SHP77 (cell line): ENCODE measurements around the gene SRGAP2C.
"Not testable (repeated sequence)": the region's sequence is repeated elsewhere in the genome, so short reads cannot be mapped to it uniquely, and the experiment has no call there.

Experiments
- DNase-seq, 2 experiments: peaks; one replicate each; lab custom pipeline; 2025; lab: John Stamatoyannopoulos, UW

The SRGAP2C gene

DNA sequence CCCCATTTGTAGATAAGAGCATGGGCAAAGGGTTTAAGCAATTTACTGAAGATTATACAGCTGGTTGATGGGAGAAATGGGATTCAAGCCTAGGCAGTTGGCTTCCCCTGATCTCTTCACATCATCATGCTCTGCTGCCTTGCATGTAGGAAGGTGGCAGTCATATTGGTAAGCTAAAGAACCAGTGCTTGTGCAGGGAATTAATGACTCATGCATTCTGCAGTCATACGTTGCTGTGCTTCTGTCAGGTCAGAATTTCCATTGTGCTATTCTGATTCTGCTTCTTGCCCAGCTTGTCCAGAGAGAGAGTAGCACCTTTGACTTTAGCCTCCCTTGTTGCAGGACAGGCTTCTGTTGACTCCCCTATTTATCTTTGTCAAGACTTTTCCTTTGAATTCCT lies 153.2 kb downstream of the SRGAP2C start:
- not testable (repeated sequence) for DNase-seq

DNA sequence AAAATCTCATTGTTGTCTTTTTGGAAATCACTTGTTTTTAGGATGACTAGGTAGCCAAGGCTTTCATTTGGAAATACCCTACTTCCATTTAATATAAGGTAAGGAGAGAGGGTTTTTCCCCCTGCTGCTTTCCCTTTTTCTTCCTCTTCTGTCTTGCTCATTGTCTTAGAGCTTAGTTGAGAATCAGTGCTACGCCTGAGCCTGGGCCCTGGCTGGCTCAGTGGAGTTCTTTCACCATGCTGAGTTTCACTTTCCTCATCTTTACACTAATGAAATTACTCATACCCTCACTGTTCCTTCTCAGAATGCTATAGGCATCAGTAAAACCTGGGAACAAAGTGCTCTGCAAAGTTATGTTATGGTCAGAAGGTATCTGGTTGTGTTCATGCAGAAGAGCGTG lies 154.8 kb downstream of the SRGAP2C start:
- not testable (repeated sequence) for DNase-seq

DNA sequence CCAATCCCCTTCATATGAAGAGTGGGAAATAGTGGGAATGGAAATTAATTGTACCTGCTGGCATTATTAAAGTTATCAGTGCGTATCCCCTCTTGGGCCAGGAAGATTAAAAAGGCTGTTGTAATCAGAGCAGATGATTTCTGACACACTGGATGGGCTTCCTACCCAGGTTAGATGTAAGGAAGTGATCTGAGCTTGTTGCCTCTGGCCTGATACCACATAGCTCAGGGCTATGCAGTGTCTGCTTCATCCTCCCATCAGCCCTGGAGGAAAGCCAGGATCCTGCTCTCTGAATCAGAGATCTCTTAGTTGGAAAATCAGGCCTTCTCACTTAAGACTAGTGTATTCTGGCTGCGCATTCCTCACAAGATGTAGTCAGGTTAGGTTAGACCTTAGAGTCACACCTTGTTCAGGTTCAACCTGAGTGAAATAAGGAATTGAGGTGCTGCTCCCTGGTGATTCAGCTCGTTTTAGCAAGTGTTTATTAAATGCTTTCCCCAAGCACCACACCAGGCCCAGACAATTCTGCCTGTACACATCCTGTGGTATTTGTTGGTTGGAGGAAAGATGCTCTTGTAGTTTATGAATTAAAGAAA lies 158.6 kb downstream of the SRGAP2C start:
- DNase-seq: not testable (repeated sequence)

DNA sequence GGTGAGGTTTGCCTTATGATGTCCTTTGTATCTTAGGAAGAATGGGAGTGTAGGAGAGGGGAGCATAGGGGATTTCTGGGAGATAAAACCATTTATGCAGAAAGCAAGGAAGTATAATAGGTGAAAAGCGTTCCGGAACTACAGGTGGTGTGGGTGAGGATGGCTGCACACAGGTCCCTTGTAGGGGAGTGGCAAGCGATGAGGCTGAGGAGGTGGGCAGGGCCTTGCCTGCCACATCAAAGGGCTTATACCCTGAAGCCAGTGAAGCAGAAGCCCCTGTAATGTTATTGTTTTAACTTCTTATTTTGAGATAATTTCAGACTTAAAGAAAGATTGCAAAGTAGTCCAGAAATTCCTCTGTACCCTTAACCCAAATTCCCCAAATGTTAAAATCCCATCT lies 159.6 kb downstream of the SRGAP2C start:
- not testable (repeated sequence) for DNase-seq

DNA sequence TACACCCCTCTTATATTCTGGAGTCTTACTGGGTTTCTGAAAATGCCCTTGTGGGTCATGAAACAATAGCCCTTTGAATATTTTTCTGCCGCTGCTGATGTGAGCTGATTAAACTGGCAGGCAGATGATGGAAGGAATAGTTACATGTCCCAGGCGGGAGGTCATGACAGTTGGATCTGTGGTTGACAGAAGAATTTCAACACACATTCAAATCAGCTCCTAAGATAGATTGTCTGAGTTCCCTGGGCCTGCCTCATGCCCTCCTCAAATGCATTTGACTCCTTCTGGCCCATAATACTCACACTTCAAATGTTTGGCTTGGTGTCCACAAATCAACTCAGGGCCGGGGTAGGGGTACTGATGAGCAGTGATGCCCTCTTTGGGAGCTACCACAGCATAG lies 161.9 kb downstream of the SRGAP2C start:
- not testable (repeated sequence) for DNase-seq

DNA sequence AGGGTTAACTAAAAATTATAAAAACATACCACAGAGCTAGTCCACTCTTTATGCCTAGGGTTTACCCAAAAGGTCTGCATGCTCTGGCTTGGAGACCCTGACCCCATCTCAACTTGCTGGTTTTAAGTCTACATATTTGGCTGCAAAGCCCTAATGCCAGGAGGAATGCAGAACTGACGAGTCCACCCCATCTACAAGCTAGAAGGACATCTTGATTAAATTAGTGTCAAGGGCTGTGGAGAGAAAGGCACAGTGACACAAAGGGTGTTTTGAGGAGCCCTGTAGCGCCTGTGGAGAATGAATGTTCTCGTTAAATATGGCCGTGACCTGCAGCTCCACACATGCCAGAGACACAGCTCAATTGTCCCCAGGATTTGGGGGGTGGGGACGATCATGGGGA lies 162.7 kb downstream of the SRGAP2C start:
- not testable (repeated sequence) for DNase-seq

DNA sequence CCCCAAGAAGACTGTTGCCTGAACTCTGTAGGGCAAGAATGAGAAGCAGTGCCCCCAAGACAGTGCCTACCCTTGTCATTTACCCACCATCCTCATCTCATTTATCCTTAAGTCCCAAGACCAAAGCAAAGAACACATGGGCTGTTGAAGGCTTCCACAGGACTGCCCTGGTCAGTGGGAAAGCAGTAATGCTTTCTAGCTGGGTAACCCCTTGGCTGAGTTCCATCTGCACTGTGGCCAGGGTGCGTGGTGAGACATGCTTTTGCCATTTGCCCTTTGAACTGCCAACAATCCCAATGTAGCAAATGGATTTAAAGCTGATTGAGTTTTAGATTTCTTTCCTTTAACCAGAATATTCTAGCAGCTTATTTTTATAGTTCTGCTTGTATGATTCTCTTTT lies 163.3 kb downstream of the SRGAP2C start:
- not testable (repeated sequence) for DNase-seq

DNA sequence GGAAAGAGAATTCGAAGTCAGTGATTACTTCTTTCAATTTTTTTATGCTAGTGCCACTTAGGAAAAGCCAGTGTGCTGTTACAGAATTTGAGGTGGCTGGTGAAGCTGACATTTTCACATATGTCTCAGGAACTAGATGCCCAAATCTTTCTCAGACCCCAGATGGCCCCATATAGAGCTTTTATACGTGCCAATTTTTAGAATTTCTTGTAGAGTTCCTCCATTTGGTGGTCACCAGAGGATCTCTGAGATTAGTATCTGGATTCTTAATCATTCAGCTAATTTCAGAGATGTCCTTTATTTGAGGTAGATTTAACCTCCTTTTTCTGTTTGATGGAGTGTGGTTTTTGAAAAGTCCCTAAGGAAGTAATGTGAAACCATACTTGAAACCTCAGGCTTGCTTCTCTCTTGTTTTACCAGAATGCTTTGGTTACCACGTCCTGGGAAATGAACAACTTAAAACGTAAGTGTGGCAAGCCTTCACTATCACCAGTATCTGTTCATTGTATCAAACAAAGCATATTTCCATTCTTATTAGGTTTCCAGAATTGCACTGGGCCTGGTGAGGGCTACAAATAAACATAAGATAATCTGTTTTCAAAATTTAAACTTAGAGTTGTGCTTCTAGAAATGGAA lies 164.7 kb downstream of the SRGAP2C start:
- not testable (repeated sequence) for DNase-seq

DNA sequence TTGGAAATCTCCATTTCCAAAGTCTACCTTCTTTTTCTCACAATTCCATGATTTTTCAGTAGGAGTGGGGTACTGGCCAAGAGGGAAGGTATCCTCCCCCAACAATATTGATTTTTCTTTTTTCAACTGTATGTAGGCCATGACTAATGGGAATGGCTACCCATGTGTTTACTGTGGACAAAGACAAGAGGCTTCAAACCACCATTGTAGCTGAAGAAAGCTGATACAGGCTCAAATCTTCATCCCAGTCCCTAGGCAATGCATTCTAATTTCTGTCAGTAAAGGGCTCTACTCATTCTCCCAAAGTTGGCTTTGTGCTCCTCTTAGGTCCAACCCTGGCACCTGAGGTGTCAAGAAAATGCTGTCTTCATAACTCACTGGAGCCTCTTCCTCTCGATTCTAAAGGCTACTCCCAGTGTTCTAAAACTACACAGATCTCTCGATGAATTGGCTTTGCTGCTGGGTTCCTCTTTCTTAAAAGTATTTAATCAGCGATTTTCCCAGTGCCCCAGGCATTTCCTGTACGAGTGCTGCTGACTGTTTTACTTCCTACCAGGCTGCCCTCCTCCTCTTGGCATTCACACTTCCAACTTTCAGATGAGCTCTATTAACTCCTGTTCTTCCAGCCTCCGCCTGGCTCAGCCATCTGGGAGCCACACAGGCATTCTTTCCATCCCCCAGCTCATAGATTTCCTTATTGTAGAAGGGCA lies 171.1 kb downstream of the SRGAP2C start:
- DNase-seq: not testable (repeated sequence)

DNA sequence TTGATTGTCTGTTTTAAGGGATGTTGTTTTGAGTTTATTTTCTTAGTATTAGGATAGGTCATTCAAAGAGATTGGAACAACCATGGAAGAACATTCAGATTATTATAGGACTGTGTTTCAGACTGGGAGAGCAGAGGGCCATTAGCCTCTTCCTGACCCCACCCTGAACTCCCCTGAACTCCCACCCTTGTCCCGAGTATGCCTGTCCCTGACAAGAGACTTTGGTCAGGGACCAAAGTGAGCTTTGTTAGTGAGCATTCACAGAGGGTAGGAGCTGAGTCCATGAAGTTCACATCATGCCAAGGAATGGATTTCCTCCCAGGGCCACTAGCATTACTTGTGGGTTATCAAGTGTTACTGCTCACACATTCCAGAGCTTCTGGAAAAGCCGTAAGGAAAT lies 172.0 kb downstream of the SRGAP2C start:
- not testable (repeated sequence) for DNase-seq

DNA sequence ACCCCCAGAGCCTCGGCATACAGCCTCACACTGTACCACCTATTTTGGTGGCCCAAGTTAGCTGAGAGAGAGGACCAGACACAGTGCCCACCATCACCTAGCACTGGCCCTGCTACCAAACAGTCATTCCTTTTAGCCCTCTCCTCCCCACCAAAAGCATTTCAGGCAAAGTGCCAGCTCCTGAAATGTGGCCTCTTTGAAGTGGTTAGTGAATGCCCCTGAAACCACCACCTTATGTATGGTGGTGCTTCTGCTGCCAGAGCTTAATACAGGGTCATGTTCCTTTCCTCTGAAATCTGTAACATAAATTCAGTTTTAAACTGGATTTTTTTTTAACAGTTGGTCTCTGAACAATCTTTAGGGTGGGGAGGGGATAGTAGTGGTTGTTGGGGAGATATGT lies 175.8 kb downstream of the SRGAP2C start:
- not testable (repeated sequence) for DNase-seq

DNA sequence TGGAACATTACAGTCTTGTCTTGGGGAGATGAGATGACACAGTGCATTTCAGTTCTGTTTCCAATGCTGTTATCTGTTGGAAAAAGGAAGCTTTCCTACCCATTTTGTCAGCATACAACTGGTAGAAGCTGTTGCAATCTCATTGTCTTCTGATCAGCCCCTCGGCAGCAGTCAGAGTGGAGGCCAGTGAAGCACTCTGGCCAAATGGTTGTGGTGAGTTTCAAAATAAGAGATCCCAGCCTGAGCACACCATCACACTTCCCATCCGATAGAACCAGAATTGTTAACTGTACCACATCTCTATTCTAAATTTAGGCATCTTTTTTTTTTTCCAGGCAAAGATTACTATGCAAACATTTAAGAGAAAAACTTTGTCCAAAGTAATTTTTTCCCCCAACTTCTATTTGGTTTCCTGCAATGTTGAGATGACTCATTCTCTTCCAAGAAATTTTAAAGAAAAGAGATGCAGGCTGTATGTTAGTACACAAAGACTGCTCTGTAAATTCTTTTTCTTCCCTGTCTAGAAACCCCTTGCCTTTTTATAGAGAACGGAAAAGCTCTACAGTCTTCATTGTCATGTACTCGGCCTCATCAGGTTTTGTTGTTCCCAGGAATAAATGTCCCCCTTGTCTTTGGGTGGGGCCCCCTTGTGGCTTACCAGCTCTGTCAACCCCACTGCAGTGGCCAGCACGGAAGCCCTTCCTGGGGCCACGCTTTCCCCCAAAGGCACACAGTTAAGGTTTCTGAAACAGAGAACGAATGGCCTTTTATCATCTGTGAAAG lies 176.9 kb downstream of the SRGAP2C start:
- DNase-seq: not testable (repeated sequence)

DNA sequence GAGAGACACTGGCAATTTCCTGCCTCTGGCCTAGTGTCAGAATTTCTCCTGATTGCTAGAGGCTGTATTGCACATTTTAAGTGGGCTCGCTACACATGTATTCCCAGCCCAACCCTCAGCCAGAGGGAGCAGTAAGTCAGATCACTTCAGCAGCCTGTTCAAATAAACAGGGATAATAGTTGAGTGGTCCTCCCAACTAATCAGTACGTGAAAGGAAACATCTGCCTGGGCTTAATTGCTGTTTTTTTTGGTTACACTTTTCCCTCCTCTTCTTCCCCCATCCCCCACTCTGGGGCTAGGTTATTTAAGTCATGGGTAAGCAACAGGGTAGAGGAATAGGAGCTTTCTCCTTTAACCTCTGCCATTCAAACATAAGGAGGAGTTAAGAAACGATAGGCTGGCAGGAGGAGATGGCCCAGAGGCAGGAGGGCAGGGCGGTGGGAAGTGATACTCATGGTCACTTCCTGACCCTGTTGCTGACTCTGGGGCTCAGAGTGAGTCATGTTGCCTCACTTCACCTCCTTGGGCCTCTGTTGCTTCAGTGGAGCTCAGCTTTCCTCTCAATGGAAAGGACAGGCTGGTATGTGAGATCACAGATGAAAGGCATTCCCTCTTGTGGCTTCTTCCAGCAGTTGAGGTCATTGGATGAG lies 177.6 kb downstream of the SRGAP2C start:
- not testable (repeated sequence) for DNase-seq

DNA sequence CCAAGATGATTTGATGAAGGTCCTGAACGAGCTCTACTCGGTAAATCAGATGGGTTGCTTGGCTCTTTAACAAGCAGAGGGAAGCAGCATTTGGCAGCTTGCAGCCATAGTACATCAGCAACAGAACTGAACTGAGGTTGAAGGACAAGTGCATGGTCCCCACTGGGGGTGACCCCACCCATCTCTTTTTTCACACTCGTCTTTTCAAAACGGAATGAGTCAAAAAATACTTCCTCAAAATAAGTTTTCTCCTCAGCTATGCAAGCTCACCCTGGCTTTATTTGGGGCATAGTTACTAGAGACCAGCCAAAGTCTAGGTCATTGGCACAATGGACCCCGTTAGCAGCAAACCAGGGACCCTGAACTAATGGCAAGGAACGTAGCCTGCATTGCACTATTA lies 180.5 kb downstream of the SRGAP2C start:
- not testable (repeated sequence) for DNase-seq

DNA sequence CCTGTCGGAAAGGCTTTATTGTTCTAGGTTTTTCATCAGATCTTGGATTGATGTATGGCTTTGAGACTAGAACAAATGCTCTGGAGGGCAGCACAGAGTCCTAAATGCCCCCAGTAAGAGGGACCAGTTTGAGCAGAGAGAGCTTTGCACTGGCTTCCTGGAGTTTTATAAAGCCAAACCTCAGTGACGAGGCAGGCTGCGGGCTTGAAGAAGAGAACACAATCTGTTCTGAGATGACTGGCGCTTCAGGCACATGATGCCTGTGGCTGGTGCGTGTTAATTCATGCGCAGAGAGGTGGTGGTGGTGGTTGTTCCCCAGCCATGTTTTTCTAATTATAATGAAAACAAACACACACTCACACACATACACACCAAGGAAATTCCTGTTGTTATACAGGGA lies 180.9 kb downstream of the SRGAP2C start:
- DNase-seq: not testable (repeated sequence)

DNA sequence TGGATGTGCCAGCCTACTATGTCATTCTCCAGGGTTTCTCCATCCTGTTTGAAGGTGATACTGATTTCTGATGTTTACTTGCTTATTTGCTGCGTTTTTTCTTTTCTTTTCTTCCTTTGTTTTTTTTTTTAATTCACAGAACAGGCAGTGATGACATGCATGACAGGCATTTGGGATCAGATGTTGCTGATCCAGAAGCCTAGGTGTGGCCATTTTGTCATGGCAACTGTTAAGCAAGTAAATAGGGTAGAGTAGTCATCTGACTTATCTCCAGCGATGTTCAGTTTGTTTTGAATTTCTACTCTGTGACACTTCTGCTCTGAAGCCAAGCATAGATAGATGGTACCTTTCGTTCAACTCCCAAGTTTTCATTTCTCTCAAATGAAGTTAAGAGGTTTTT lies 181.4 kb downstream of the SRGAP2C start:
- DNase-seq: not testable (repeated sequence)

DNA sequence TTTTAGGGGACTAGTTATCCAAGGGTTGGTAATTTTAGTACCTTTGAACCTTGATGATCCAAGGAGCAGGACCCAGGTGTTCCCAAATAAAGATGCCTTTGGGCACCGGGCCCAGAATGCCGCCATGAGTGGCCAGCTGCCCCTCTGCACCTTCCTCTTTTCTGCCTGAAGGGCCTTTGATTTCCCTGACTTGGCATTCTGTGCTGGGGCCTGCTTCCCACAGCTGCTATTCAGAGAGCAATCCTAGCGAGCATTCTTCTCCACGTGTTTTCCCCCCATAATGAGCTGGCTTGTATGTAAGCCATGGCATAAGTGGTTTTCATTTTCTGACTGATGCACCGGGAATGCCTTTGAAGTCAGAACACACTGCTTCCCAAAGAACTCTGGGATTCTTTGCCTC lies 184.1 kb downstream of the SRGAP2C start:
- DNase-seq: not testable (repeated sequence)

DNA sequence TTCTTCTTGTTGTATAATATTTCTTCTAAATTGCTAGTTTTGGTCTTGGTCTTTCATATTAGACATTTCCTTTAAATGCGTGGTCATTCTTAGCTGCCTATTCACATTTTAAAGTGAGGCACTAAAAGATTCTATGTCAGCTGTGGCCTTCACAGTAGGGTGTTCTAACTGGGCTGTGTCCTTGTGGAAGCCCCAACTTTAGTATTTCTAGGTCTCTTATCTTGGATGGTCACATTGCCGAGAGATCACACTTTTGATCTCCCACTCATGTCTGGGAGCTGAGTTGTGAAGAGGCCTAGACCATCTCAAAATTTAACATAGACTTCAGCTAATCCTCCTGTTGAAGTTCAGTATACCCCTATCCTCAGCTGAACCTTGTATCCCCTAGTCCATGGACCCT lies 185.2 kb downstream of the SRGAP2C start:
- DNase-seq: not testable (repeated sequence)

DNA sequence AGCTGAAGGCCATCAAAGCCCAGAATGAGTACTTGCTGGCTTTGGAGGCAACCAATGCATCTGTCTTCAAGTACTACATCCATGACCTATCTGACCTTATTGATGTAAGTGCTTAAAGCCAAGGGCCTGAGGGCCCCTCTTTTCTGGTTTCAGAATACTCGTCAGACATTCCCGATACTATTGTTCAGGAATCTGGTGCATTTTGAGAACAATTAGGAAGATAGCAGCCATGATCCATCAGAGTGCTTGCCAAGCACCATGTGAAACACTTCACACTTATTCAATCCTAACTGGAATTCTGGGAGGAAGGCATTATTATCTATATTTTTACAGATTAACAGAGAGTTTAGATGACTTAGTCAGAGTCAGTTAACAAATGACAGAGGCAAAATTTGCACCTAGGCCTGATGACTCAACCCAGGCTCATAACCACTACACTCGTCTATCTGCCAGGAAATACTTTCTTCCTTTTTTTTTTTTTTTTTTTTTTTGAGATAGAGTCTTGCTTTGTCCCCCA lies 190.1 kb downstream of the SRGAP2C start:
- DNase-seq: not testable (repeated sequence)

DNA sequence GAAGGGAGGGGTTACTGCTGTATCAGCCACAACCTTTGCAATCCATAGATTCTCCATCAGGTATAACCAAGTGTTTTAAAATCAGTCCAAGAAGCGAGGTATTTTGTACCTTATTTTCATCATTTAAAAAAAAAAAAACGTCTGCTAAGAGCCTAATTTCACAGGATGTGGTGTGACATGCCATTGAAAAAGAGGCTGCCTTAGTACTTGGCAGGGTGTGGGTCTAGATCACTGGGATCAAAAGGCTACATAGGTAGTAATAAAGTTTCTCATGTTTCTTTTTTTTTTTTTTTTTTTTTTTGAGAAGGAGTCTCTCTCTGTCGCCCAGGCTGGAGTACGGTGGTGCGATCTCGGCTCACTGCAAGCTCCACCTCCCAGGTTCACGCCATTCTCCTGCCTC lies 192.2 kb downstream of the SRGAP2C start:
- not testable (repeated sequence) for DNase-seq

DNA sequence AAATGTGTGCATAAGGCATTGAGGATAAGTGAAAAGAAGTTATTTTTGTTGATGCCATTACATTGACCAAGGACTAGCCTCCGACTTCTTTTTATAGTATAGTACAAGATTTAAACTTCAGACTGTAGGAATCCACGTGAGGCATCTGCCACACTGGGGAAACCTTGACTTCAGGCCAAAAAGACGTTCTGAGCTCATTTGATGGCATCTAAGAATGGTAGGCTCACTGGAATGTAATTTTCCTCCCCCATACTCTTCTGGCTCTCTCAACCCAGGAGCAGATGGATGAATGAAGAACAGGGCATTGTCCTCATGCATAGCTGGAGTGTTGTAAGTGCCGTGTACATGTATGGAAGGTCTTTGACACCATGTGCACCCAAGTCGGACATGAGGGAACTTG lies 194.0 kb downstream of the SRGAP2C start:
- not testable (repeated sequence) for DNase-seq

DNA sequence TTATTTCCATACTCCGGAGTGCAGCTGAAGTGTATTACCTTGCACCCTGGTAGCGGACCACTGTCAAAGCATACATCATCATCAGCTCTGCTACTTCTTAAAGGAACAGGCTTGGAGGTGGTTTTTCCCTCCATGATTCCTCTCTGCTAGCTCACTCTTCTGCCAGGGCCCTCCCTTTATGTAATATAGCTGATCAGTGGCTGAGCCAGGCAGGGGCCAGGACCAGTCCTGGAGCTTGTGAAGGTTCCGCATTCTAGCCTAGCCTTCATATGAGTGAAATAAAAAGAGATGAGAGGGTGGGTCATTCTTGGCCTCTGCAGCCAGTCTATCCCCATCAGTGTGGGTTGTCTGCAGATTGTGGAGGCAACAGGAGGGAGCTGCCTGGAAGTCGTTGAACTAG lies 200.0 kb downstream of the SRGAP2C start:
- not testable (repeated sequence) for DNase-seq
